GM21723 (cell line): Measurements from ENCODE around the gene VNN1.
"Not testable (repeated sequence)": the region's sequence is repeated elsewhere in the genome, so short reads cannot be mapped to it uniquely, and the experiment has no call there.

ENCODE experiments used
- ATAC-seq: cut with Tn5 transposase; IDR thresholded peaks from one replicate; pipeline ENCODE4 v1.9.1; 2021; ENCODE audit warnings: mild to moderate bottlenecking, moderate library complexity; ENCODE audit not compliant: unreplicated experiment

The VNN1 gene

GRCh38 chr6:132725471-132725870 lies 11.6 kb upstream of the VNN1 start:
- ATAC-seq, result peak; percentile 10

- ATAC-seq, result no peak
These were observed 6.0 kb upstream of the VNN1 start for GRCh38 chr6:132719736-132720448.

GRCh38 chr6:132715881-132716637 lies 2.2 kb upstream of the VNN1 start:
- no peak for ATAC-seq

GRCh38 chr6:132715204-132715603 lies 1.3 kb upstream of the VNN1 start:
- no peak for ATAC-seq

- no peak for ATAC-seq
These were observed 305 bp upstream of the VNN1 start for GRCh38 chr6:132714160-132714559.

- no peak for ATAC-seq
These were observed 1.5 kb downstream of the VNN1 start for GRCh38 chr6:132712366-132712765.

- no peak for ATAC-seq
These were observed 5.1 kb downstream of the VNN1 start for GRCh38 chr6:132708771-132709170.

GRCh38 chr6:132708002-132708401 lies 5.9 kb downstream of the VNN1 start:
- no peak for ATAC-seq

GRCh38 chr6:132706756-132707155 lies 7.1 kb downstream of the VNN1 start:
- not testable (repeated sequence) for ATAC-seq

- no peak for ATAC-seq
These were observed 9.9 kb downstream of the VNN1 start for GRCh38 chr6:132703936-132704335.

GRCh38 chr6:132698608-132699007 lies 15.2 kb downstream of the VNN1 start:
- ATAC-seq, result no peak

- no peak for ATAC-seq
These were observed 18.1 kb downstream of the VNN1 start for GRCh38 chr6:132695773-132696172.

- no peak for ATAC-seq
These were observed 20.4 kb downstream of the VNN1 start for GRCh38 chr6:132693478-132693877.

- ATAC-seq, result no peak
These were observed 23.2 kb downstream of the VNN1 start for GRCh38 chr6:132690678-132691077.

GRCh38 chr6:132687306-132687705 lies 26.5 kb downstream of the VNN1 start:
- no peak for ATAC-seq

GRCh38 chr6:132686531-132686930 lies 27.3 kb downstream of the VNN1 start:
- ATAC-seq, result no peak

GRCh38 chr6:132685009-132685408 lies 28.8 kb downstream of the VNN1 start:
- no peak for ATAC-seq

GRCh38 chr6:132684272-132684671 lies 29.6 kb downstream of the VNN1 start:
- no peak for ATAC-seq

- no peak for ATAC-seq
These were observed 30.3 kb downstream of the VNN1 start for GRCh38 chr6:132683543-132683942.

GRCh38 chr6:132679094-132679493 lies 34.8 kb downstream of the VNN1 start:
- ATAC-seq, result not testable (repeated sequence)

- no peak for ATAC-seq
These were observed 38.1 kb downstream of the VNN1 start for GRCh38 chr6:132675749-132676148.

GRCh38 chr6:132675002-132675401 lies 38.9 kb downstream of the VNN1 start:
- no peak for ATAC-seq
